BLaER1 (cell line): Measurements from ENCODE around the gene SREBF1.

Experiments
- H3K27ac ChIP-seq: shearing (Covaris generic); formaldehyde crosslinking; 2 replicates; pipeline ENCODE4 v1.8.1; 2022
- H3K27me3 ChIP-seq: shearing (Covaris generic); formaldehyde crosslinking; 2 replicates; pipeline ENCODE4 v1.8.1; 2022
- H3K36me3 ChIP-seq: shearing (Covaris generic); formaldehyde crosslinking; 2 replicates; pipeline ENCODE4 v1.8.1; 2022
- H3K4me1 ChIP-seq: shearing (Covaris generic); formaldehyde crosslinking; 2 replicates; pipeline ENCODE4 v1.8.1; 2022
- H3K4me2 ChIP-seq: shearing (Covaris generic); formaldehyde crosslinking; 2 replicates; pipeline ENCODE4 v1.8.1; 2022
- H3K4me3 ChIP-seq: shearing (Covaris generic); formaldehyde crosslinking; 2 replicates; pipeline ENCODE4 v1.8.1; 2022
- H3K9ac ChIP-seq: shearing (Covaris generic); formaldehyde crosslinking; 2 replicates; pipeline ENCODE4 v1.8.1; 2022
- H3K9me3 ChIP-seq: shearing (Covaris generic); formaldehyde crosslinking; 2 replicates; pipeline ENCODE4 v1.8.1; 2022
- H4K20me1 ChIP-seq: shearing (Covaris generic); formaldehyde crosslinking; 2 replicates; pipeline ENCODE4 v1.8.1; 2022
- Cebpa-rat ChIP-seq: shearing (Covaris generic); IDR thresholded peaks from 2 replicates; pipeline ENCODE4 v1.8.1; 2022

The SREBF1 gene

GRCh38 chr17:17767154-17767869 is 69.5 kb downstream of the SREBF1 start:
- H3K9ac ChIP-seq, result peak overlapping the region; percentile 69; the same call in 1 of the 2 replicates
- no peak overlapping the region for H3K4me3 ChIP-seq
- peak overlapping the region; percentile 86 for H3K4me2 ChIP-seq
- H3K36me3 ChIP-seq, result peaks cover 31% of the 10 kb centered on the region
- no peaks in the 10 kb centered on the region for H3K27me3 ChIP-seq
- H3K9me3 ChIP-seq, result no peaks in the 10 kb centered on the region
- peak overlapping the region; percentile 70 for H3K27ac ChIP-seq
- H4K20me1 ChIP-seq, result peaks cover 100% of the 10 kb centered on the region
- no peak for TF ChIP-seq Cebpa-rat
- peaks cover 96% of the 10 kb centered on the region for H3K4me1 ChIP-seq

DNA sequence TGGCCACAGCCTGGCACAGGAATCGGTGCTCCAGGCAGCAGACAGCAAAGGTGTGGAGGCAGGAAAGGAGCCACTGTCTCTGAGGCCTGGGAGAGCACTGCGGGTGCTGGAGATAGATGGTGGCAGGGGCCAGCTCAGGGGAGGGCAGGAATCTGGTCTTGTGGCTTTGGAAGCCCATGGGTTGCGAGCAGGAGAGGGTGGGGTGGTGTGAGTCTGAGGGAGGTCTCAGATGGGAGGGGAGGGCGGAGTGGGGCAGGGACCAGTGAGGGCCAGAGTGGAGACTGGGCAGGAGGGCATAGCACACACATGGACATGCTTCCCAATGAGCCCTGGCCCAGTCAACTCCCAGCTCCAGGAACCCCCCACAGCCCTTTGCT is 70.1 kb downstream of the SREBF1 start:
- H3K4me2 ChIP-seq, result peak overlapping the region; percentile 86
- H3K27ac ChIP-seq, result peak overlapping the region; percentile 70
- H3K36me3 ChIP-seq, result peaks cover 31% of the 10 kb centered on the region
- no peak overlapping the region for H3K4me3 ChIP-seq
- no peaks in the 10 kb centered on the region for H3K27me3 ChIP-seq
- no peak for TF ChIP-seq Cebpa-rat
- H3K9me3 ChIP-seq, result no peaks in the 10 kb centered on the region
- H3K9ac ChIP-seq, result peak overlapping the region; percentile 69
- peaks cover 96% of the 10 kb centered on the region for H3K4me1 ChIP-seq
- peaks cover 100% of the 10 kb centered on the region for H4K20me1 ChIP-seq

DNA sequence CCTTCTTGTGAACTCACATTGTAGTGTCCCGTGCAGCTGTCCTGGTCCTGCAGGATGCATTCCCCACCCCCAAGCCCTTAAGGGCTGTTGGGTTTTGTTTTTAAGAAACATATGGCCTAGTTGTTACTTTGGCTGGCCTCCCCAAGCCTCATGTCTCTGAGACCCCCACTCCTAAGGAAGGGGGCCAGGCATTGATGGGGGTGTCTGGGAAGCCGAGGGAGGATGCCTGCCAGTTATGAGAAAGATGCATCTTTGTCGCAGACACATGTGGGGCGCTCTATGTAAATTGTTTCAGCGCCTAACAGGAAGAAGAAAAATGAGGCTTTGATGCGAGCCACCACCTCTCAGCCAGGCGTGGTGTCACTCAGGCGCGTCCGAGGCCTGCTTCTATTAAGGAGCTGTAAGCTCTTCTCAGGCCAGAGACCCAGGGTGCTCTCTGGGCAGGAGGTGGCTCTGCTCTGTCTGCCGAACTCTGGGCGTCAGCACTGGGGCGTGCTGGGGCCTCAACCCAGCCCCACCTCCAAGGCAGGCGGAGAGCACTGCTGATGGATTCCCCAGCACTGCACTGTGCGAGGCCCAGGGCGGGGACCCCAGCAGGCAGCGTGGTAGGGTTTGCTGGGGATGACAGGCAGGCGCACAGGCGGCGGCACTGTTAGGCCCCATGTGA is 70.6 kb downstream of the SREBF1 start:
- H3K4me2 ChIP-seq, result peak overlapping the region; percentile 86
- no peaks in the 10 kb centered on the region for H3K27me3 ChIP-seq
- peak overlapping the region; percentile 69 for H3K9ac ChIP-seq
- no peak for TF ChIP-seq Cebpa-rat
- peaks cover 31% of the 10 kb centered on the region for H3K36me3 ChIP-seq
- peak overlapping the region; percentile 70 for H3K27ac ChIP-seq
- H3K9me3 ChIP-seq, result no peaks in the 10 kb centered on the region
- peaks cover 96% of the 10 kb centered on the region for H3K4me1 ChIP-seq
- no peak overlapping the region for H3K4me3 ChIP-seq
- H4K20me1 ChIP-seq, result peaks cover 100% of the 10 kb centered on the region

GRCh38 chr17:17765359-17766076 is 71.3 kb downstream of the SREBF1 start:
- no peaks in the 10 kb centered on the region for H3K9me3 ChIP-seq
- H3K4me1 ChIP-seq, result peaks cover 96% of the 10 kb centered on the region
- peak overlapping the region; percentile 86 for H3K4me2 ChIP-seq
- peak overlapping the region; percentile 70 for H3K27ac ChIP-seq
- TF ChIP-seq Cebpa-rat, result no peak
- peaks cover 38% of the 10 kb centered on the region for H3K36me3 ChIP-seq
- peak overlapping the region; percentile 69 for H3K9ac ChIP-seq
- H3K27me3 ChIP-seq, result no peaks in the 10 kb centered on the region
- H4K20me1 ChIP-seq, result peaks cover 100% of the 10 kb centered on the region
- H3K4me3 ChIP-seq, result no peak overlapping the region

- H3K4me1 ChIP-seq, result peaks cover 100% of the 10 kb centered on the region
- H3K4me2 ChIP-seq, result peak overlapping the region; percentile 86
Measured at GRCh38 chr17:17763734-17764133, 73.1 kb downstream of the SREBF1 start.

DNA sequence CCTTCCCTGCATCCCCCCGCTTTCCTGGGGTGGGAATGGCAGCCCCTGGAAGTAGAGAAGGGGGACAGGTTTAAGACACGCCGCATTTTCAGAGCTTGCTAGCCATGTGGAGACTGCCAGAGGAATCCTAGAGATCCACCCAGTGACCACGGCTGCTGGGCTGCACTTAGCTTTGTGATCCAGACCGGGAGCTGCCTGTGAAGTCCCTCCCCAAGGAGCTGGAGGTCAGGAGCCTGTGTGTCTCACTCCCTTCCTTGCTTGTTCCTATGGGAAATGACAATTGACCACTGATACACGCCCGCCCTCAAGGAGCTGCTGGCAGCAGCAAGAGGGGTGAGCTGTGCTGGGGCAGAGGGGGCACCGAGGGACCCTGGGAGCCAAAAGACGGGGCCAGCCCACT is 73.7 kb downstream of the SREBF1 start:
- Histone ChIP-seq H4K20me1 (peaks cover 100% of the 10 kb centered on the region), H3K4me3 (no peak overlapping the region), H3K4me2 (peak overlapping the region; percentile 86), H3K4me1 (peaks cover 100% of the 10 kb centered on the region), H3K9me3 (no peaks in the 10 kb centered on the region), H3K9ac (no peak overlapping the region), H3K27ac (peak overlapping the region; percentile 57), H3K27me3 (no peaks in the 10 kb centered on the region), H3K36me3 (peaks cover 44% of the 10 kb centered on the region)
- TF ChIP-seq Cebpa-rat, result no peak

More at GRCh38 chr17:17763734-17764133, 73.1 kb downstream of the SREBF1 start:
- no peaks in the 10 kb centered on the region for H3K27me3 ChIP-seq
- H3K36me3 ChIP-seq, result peaks cover 44% of the 10 kb centered on the region
- H3K4me3 ChIP-seq, result no peak overlapping the region
- no peaks in the 10 kb centered on the region for H3K9me3 ChIP-seq
- peak overlapping the region; percentile 57 for H3K27ac ChIP-seq
- TF ChIP-seq Cebpa-rat, result no peak
- H4K20me1 ChIP-seq, result peaks cover 100% of the 10 kb centered on the region
- no peak overlapping the region; the same call in 1 of the 2 replicates for H3K9ac ChIP-seq

DNA sequence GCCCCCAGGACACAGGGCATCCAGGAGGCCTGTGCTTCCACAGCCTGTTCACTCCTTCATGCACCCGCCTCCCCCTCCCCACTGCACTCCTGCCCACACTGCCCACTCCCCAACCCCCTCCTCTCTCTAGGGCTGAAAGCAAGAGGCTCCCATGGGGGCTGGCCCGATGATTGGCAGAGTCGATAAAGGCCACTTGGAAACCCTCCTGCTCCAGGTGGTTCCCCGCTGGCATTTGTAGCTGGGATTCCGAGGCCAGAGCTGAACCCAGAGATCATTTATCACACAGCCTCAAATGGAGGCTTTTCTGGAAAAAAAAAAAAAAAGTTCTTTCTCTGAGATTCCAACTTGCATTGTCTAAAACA is 74.1 kb downstream of the SREBF1 start:
- H3K27me3 ChIP-seq, result no peaks in the 10 kb centered on the region
- H3K27ac ChIP-seq, result peak overlapping the region; percentile 57; the same call in 1 of the 2 replicates
- H3K4me1 ChIP-seq, result peaks cover 100% of the 10 kb centered on the region
- peaks cover 100% of the 10 kb centered on the region for H4K20me1 ChIP-seq
- no peak overlapping the region for H3K9ac ChIP-seq
- H3K9me3 ChIP-seq, result no peaks in the 10 kb centered on the region
- no peak for TF ChIP-seq Cebpa-rat
- H3K4me2 ChIP-seq, result peak overlapping the region; percentile 86
- peaks cover 40% of the 10 kb centered on the region for H3K36me3 ChIP-seq
- no peak overlapping the region for H3K4me3 ChIP-seq
